K562 (cell line): ENCODE data around the gene CHST15. TPM values are rescaled to one million over a fixed set of nuclear protein-coding genes. Genes with fewer than 3 reads are reported as not detected.

Source experiments
- ATAC-seq: fragments of 200-7000 bp; cut with Tn5 transposase; 3 replicates; pipeline ENCODE4 v1.9.1; 2020; ENCODE audit warnings: moderate library complexity
- BruUV-seq: library from RNA; stranded (reverse); fragments of 400-500 nt; replicated peaks from 2 replicates; lab custom pipeline; 2021; lab: Mats Ljungman, UMichigan
- CTCF ChIA-PET: fragments of 300-600 bp; formaldehyde crosslinking; extraction: SDS; loops from one replicate; lab custom pipeline; 2021; ENCODE audit warnings: low intra/inter-chr PET ratio; lab: Yijun Ruan, JAX
- POLR2A ChIA-PET: fragments of 300-600, 350-650 bp; sonication (Branson Sonifier 250); formaldehyde crosslinking; extraction: SDS; loops from one replicate; lab custom pipeline; 2021; ENCODE audit warnings: antibody characterized with exemption, inconsistent platforms; lab: Yijun Ruan, JAX
- DNase-seq, 4 experiments: peaks; one replicate each; pipeline versions ENCODE4 v3.0.0 to v3.0.0-alpha.2; 2011 to 2018; ENCODE audit warnings: low spot score in 3 of 4, mixed read lengths in 3 of 4; ENCODE audit errors: extremely low read depth in 1 of 4
- FAIRE-seq: peaks from 2 replicates; lab custom pipeline; 2011; peaks lifted over from hg19 to GRCh38; lab: Jason Lieb, UNC
- H2AFZ ChIP-seq: 2 replicates; pipeline ENCODE4 v1.6.0; 2011; ENCODE audit warnings: low read depth, low read length, control low read depth, inconsistent platforms
- H3K27ac ChIP-seq: fragments of 200-600 bp; 3 replicates; pipeline ENCODE4 v1.8.0; 2011; ENCODE audit warnings: low read depth, mild to moderate bottlenecking, control low read depth, inconsistent platforms, low read length, moderate library complexity, mixed read lengths; ENCODE audit errors: extremely low read depth
- H3K27me3 ChIP-seq, 2 experiments: fragments of 300-600 bp in 1 of 2; 2 replicates in 1 of 2; 3 replicates in 1 of 2; pipeline versions ENCODE4 v1.6.0 to v1.8.0; 2011; ENCODE audit warnings: inconsistent platforms in 2 of 2, low read length in 2 of 2, mild to moderate bottlenecking in 1 of 2, mixed read lengths in 1 of 2, moderate library complexity in 1 of 2; ENCODE audit not compliant: control insufficient read depth in 2 of 2, insufficient read depth in 2 of 2
- H3K36me3 ChIP-seq: fragments of 300-600 bp; 3 replicates; pipeline ENCODE4 v1.8.0; 2011; ENCODE audit warnings: mild to moderate bottlenecking, low read length, inconsistent platforms; ENCODE audit not compliant: control insufficient read depth, insufficient read depth
- H3K4me1 ChIP-seq, 2 experiments: fragments of 200-600 bp in 1 of 2; replicated peaks in 1 of 2; 2 replicates in 1 of 2; 3 replicates in 1 of 2; pipeline versions ENCODE4 v1.5.1 to v1.8.0; 2011; ENCODE audit warnings: inconsistent platforms in 2 of 2, low read length in 2 of 2, mild to moderate bottlenecking in 1 of 2, mixed read lengths in 1 of 2, moderate library complexity in 1 of 2; ENCODE audit not compliant: control insufficient read depth in 2 of 2, insufficient read depth in 2 of 2
- H3K4me2 ChIP-seq: 2 replicates; pipeline ENCODE4 v1.6.1; 2011; ENCODE audit warnings: low read length, control low read depth, inconsistent platforms, mixed read lengths; ENCODE audit not compliant: insufficient read depth
- H3K4me3 ChIP-seq: fragments of 200-600 bp; sonication (generic), shearing (Covaris generic); 2 replicates; pipeline ENCODE4 v1.5.1; 2016; ENCODE audit warnings: control low read depth, inconsistent platforms
- H3K79me2 ChIP-seq: fragments of 200-600 bp; 3 replicates; pipeline ENCODE4 v1.8.0; 2011; ENCODE audit warnings: low read length, inconsistent platforms; ENCODE audit not compliant: control insufficient read depth, insufficient read depth
- H3K9ac ChIP-seq, 2 experiments: 2 replicates each; pipeline versions ENCODE4 v1.6.0 to v1.6.1; 2011; ENCODE audit warnings: low read depth in 2 of 2, low read length in 2 of 2, control low read depth in 1 of 2, inconsistent platforms in 1 of 2, mild to moderate bottlenecking in 1 of 2, mixed read lengths in 1 of 2; ENCODE audit not compliant: insufficient read depth in 1 of 2
- H3K9me1 ChIP-seq: one replicate; pipeline ENCODE4 v1.6.0; 2011; ENCODE audit warnings: inconsistent platforms, mild to moderate bottlenecking, low read length, moderate library complexity; ENCODE audit not compliant: control insufficient read depth, insufficient read depth
- H3K9me3 ChIP-seq: replicated peaks from 2 replicates; pipeline ENCODE4 v1.5.1; 2011; ENCODE audit warnings: low read depth, low read length, inconsistent platforms; ENCODE audit not compliant: control insufficient read depth, insufficient read depth
- H4K20me1 ChIP-seq: replicated peaks from 2 replicates; pipeline ENCODE4 v1.6.1; 2011; ENCODE audit warnings: low read length, inconsistent platforms, mixed read lengths; ENCODE audit not compliant: control insufficient read depth, insufficient read depth
- ARID3A ChIP-seq: IDR thresholded peaks from 2 replicates; pipeline ENCODE4 v1.6.1; 2012; ENCODE audit warnings: low read depth, low read length, improper control_type of control experiment, borderline replicate concordance
- ATF3 ChIP-seq, 2 experiments: fragments of 450-650 bp in 1 of 2; sonication (generic) in 1 of 2; formaldehyde crosslinking in 1 of 2; IDR thresholded peaks in 1 of 2; conservative IDR thresholded peaks in 1 of 2; 2 replicates each; pipeline versions ENCODE4 v1.6.1 to v1.8.1; 2016 to 2023; ENCODE audit warnings: mild to moderate bottlenecking in 2 of 2, moderate library complexity in 2 of 2, inconsistent platforms in 1 of 2, missing genetic modification reagents in 1 of 2
- C11orf30 ChIP-seq: fragments of 450-650 bp; IDR thresholded peaks from 2 replicates; pipeline ENCODE4 v1.6.1; 2016; ENCODE audit warnings: low read depth, mild to moderate bottlenecking
- CBFB ChIP-seq: sonication (generic); formaldehyde crosslinking; IDR thresholded peaks from 2 replicates; pipeline ENCODE4 v1.4.0; 2020; ENCODE audit warnings: mild to moderate bottlenecking, missing genetic modification reagents
- ELF2 ChIP-seq: fragments of 250-450 bp; sonication (Bioruptor Pico); IDR thresholded peaks from 2 replicates; pipeline ENCODE4 v1.5.0; 2021; ENCODE audit warnings: mild to moderate bottlenecking
- HMG20B ChIP-seq: fragments of 250-450 bp; sonication (Bioruptor Pico); IDR thresholded peaks from 2 replicates; pipeline ENCODE4 v1.5.0; 2021; ENCODE audit warnings: mild to moderate bottlenecking
- LARP7 ChIP-seq: fragments of 450-650 bp; IDR thresholded peaks from 2 replicates; pipeline ENCODE4 v1.6.1; 2016
- RERE ChIP-seq: sonication (generic); formaldehyde crosslinking; IDR thresholded peaks from 2 replicates; pipeline ENCODE4 v1.8.0; 2023; ENCODE audit warnings: missing genetic modification reagents, mild to moderate bottlenecking, borderline replicate concordance
- RUNX1 ChIP-seq: sonication (generic); IDR thresholded peaks from 2 replicates; pipeline ENCODE4 v1.6.1; 2016; ENCODE audit warnings: antibody characterized with exemption, low read depth
- ZBTB7A ChIP-seq: IDR thresholded peaks from 2 replicates; pipeline ENCODE4 v1.6.1; 2011; ENCODE audit warnings: low read depth, mild to moderate bottlenecking, low read length, moderate library complexity, borderline replicate concordance; ENCODE audit not compliant: control insufficient read depth
- ZFP30 ChIP-seq: fragments of 250-450 bp; sonication (Bioruptor Pico); IDR thresholded peaks from 2 replicates; pipeline ENCODE4 v1.8.0; 2022; ENCODE audit warnings: moderate library complexity, mild to moderate bottlenecking, inconsistent platforms, borderline replicate concordance
- ZNF436 ChIP-seq: fragments of 250-450, 450-650 bp; sonication (Bioruptor Pico); formaldehyde crosslinking; IDR thresholded peaks from 2 replicates; pipeline ENCODE4 v1.7.0; 2020; ENCODE audit warnings: mild to moderate bottlenecking
- ZSCAN32 ChIP-seq: fragments of 450-650 bp; formaldehyde crosslinking; IDR thresholded peaks from 2 replicates; pipeline ENCODE4 v1.4.0; 2020; ENCODE audit warnings: mild to moderate bottlenecking, moderate library complexity
- whole genome bisulfite sequencing: fragments of 100-300 bp; shearing (Covaris generic); methylation state at CpG from one replicate; pipeline ENCODE4 v1.1.6; 2016; ENCODE audit warnings: low coverage, mixed read lengths; ENCODE audit not compliant: insufficient coverage; ENCODE audit errors: missing lambda C conversion rate; 5-methylcytosine and 5-hydroxymethylcytosine counted together
- in situ Hi-C: fragments of 300-500 bp; cut with MboI; formaldehyde crosslinking; loops from 4 replicates; pipeline ENCODE4 v1.15.0; 2018; ENCODE audit warnings: inconsistent platforms, mixed read lengths
- intact Hi-C: fragments of 100-400 bp; cut with micrococcal nuclease; formaldehyde crosslinking; loops from 2 replicates; pipeline ENCODE4 v1.14.2; 2022
- polyA plus RNA-seq, 8 experiments: library from polyadenylated mRNA; depleted of rRNA in 4 of 8; stranded (reverse) in 5 of 8; unstranded in 3 of 8; fragments of >200 nt; fragmentation: Nextera tagmentation in 2 of 8; fragmentation: Illumina TruSeq in 1 of 8; extraction: Ambion mirVana in 2 of 8; extraction: Trizol in 1 of 8; gene quantifications; 2 replicates each; pipeline versions ENCODE4 v1.2.1 to v1.2.3, GENCODE V29; 2011 to 2014; ENCODE audit warnings: inconsistent platforms in 1 of 8, missing spikeins in 1 of 8
- total RNA-seq, 7 experiments: library from RNA; depleted of rRNA in 6 of 7; stranded (reverse); fragments of >200 nt in 6 of 7; fragmentation: Illumina TruSeq in 2 of 7; extraction: Trizol in 2 of 7; gene quantifications; 2 replicates each; pipeline versions ENCODE4 v1.2.1 to v1.2.3, GENCODE V29; 2011 to 2021; ENCODE audit warnings: low replicate concordance in 1 of 7

The CHST15 gene
- total and polyA plus RNA-seq, 9 of the 15 experiments (the other 6 are each of a cell fraction or from before 2014, with no cell fraction given), result 0.04 to 0.16 (median 0.08) TPM

- H3K9ac ChIP-seq, result no peak overlapping the region
- H3K4me1 ChIP-seq, result no peaks in the 10 kb centered on the region
- intact Hi-C loops (no loop called here), in situ Hi-C loops (no loop called here)
- peaks cover 12 to 58% of the 10 kb centered on the region in 2 experiments; a peak in 4 of 5 replicates for H3K27me3 ChIP-seq
- peaks cover 2% of the 10 kb centered on the region for H3K9me1 ChIP-seq
- ChIA-PET POLR2A (interaction anchor here (0.7 kb wide), 1 partner anchor 541 kb away, joined by 3 read pairs; no protein-coding TSS in a partner anchor), CTCF (no interaction called here)
- H4K20me1 ChIP-seq, result no peaks in the 10 kb centered on the region
- H3K36me3 ChIP-seq, result no peaks in the 10 kb centered on the region
- no TSS peak for BruUV-seq
- H3K9me3 ChIP-seq, result no peaks in the 10 kb centered on the region
- 1% methylated on average over 7 of the region's 12 CpGs for WGBS
- no peak overlapping the region for H2AFZ ChIP-seq
- TF ChIP-seq ZSCAN32 (CRISPR knock-in tag), result no peak
- TF ChIP-seq ZFP30 (CRISPR knock-in tag), result no peak
- TF ChIP-seq ELF2 (CRISPR knock-in tag), result no peak
- TF ChIP-seq LARP7, result no peak
- TF ChIP-seq ATF3 (IDR thresholded peaks at IDR 0.05), result no peak
- TF ChIP-seq ATF3 (CRISPR knock-in tag; conservative IDR thresholded peaks at IDR 0.05), result no peak
- no peak for TF ChIP-seq C11orf30
- no peak for TF ChIP-seq HMG20B (CRISPR knock-in tag)
- no peak for TF ChIP-seq ZNF436 (CRISPR knock-in tag)
- no peak for TF ChIP-seq RUNX1
- no peak for TF ChIP-seq ARID3A
- no peak for TF ChIP-seq CBFB (CRISPR knock-in tag)
- no peak for TF ChIP-seq ZBTB7A
- TF ChIP-seq RERE (CRISPR knock-in tag), result no peak
- no peak overlapping the region for H3K27ac ChIP-seq
- FAIRE-seq, result no peak
- no peak for ATAC-seq
- H3K79me2 ChIP-seq, result no peaks in the 10 kb centered on the region
- H3K4me3 ChIP-seq, result no peak overlapping the region
- H3K4me2 ChIP-seq, result no peak overlapping the region
- DNase-seq, result no peak
These were observed 66.3 kb downstream of the CHST15 start for GRCh38 chr10:124027031-124027611.
